ENCODE measurements around the gene LMO7. TPM values are rescaled to one million over a fixed set of nuclear protein-coding genes. Genes with fewer than 3 reads are reported as not detected.
A peak's percentile ranks its signal among the peaks of the same experiment; 100 is the strongest.

LMO7 gene
- total and polyA plus RNA-seq, 4 donors = 17.5 to 69.6 (median 38.2) TPM

GRCh38 chr13:75784003-75784402, 147.9 kb downstream of the LMO7 start:
- H3K27ac ChIP-seq (ENCODE audit: low read depth in 1 of 2, low read length in 2 of 2) = peak overlapping the region; percentile 1 to 57
- WGBS = 11% methylated on average over 3 of the region's 3 CpGs
- H3K4me1 ChIP-seq (ENCODE audit: control insufficient read depth in 4 of 4, insufficient read depth in 4 of 4, low read length in 3 of 4) = peaks cover 3 to 27% (median 24%) of the 10 kb centered on the region in 4 donors
- H3K9ac ChIP-seq (ENCODE audit: low read depth in 1 of 2, low read length in 2 of 2) = no peak overlapping the region
- TF ChIP-seq MAX (IDR thresholded peaks at IDR 0.05) = no peak
- no peak for TF ChIP-seq EGR1 (IDR thresholded peaks at IDR 0.05; ENCODE audit: low read depth in 2 of 2)
- H3K4me3 ChIP-seq (ENCODE audit: low read depth in 1 of 3, low read length in 3 of 3) = no peak overlapping the region
- no peak for DNase-seq (ENCODE audit: low spot score)
- no peaks in the 10 kb centered on the region for H3K9me3 ChIP-seq (ENCODE audit: control insufficient read depth in 4 of 4, low read length in 3 of 4)
- H3K27me3 ChIP-seq (ENCODE audit: control insufficient read depth in 4 of 4, insufficient read depth in 4 of 4, low read length in 3 of 4) = no peaks in the 10 kb centered on the region
- H3K36me3 ChIP-seq (ENCODE audit: control insufficient read depth in 4 of 4, insufficient read depth in 3 of 4, low read depth in 1 of 4, low read length in 3 of 4) = peaks cover 0 to 4% (median 1%) of the 10 kb centered on the region in 4 donors

- H3K9ac ChIP-seq (ENCODE audit: low read depth in 1 of 2, low read length in 2 of 2) = no peak overlapping the region
- H3K36me3 ChIP-seq (ENCODE audit: control insufficient read depth in 4 of 4, insufficient read depth in 3 of 4, low read depth in 1 of 4, low read length in 3 of 4) = peaks cover 0 to 2% (median 1%) of the 10 kb centered on the region in 4 donors
- H3K9me3 ChIP-seq (ENCODE audit: control insufficient read depth in 4 of 4, low read length in 3 of 4) = no peaks in the 10 kb centered on the region
- DNase-seq (ENCODE audit: low spot score) = no peak
- H3K27me3 ChIP-seq (ENCODE audit: control insufficient read depth in 4 of 4, insufficient read depth in 4 of 4, low read length in 3 of 4) = no peaks in the 10 kb centered on the region
- no peak overlapping the region for H3K4me3 ChIP-seq (ENCODE audit: low read depth in 1 of 3, low read length in 3 of 3)
- no peak for TF ChIP-seq CTCF (IDR thresholded peaks at IDR 0.05; ENCODE audit: low read depth, low read length, missing input control)
- TF ChIP-seq FOXA1 (IDR thresholded peaks at IDR 0.05) = no peak
- no peak for TF ChIP-seq TAF1 (conservative IDR thresholded peaks at IDR 0.05)
- no peak for TF ChIP-seq RXRA (IDR thresholded peaks at IDR 0.05)
- no peak for TF ChIP-seq RAD21 (IDR thresholded peaks at IDR 0.05)
- no peak for TF ChIP-seq ZBTB33 (IDR thresholded peaks at IDR 0.05)
- TF ChIP-seq GABPA (IDR thresholded peaks at IDR 0.05 in 1 of 2, conservative IDR thresholded peaks at IDR 0.05 in 1 of 2) = no peak
- no peak for TF ChIP-seq ATF3 (IDR thresholded peaks at IDR 0.05)
- TF ChIP-seq FOXA2 (IDR thresholded peaks at IDR 0.05) = no peak
- no peak for TF ChIP-seq MAX (IDR thresholded peaks at IDR 0.05)
- TF ChIP-seq JUND (IDR thresholded peaks at IDR 0.05) = no peak
- TF ChIP-seq EGR1 (IDR thresholded peaks at IDR 0.05; ENCODE audit: low read depth in 2 of 2) = no peak
- H3K4me1 ChIP-seq (ENCODE audit: control insufficient read depth in 4 of 4, insufficient read depth in 4 of 4, low read length in 3 of 4) = peaks cover 3 to 27% (median 25%) of the 10 kb centered on the region in 4 donors
- H3K27ac ChIP-seq (ENCODE audit: low read depth in 1 of 2, low read length in 2 of 2) = peak overlapping the region; percentile 46 to 47
Measured at GRCh38 chr13:75785130-75785529, 149.0 kb downstream of the LMO7 start.

- peaks cover 0 to 2% (median 0%) of the 10 kb centered on the region in 4 donors for H3K36me3 ChIP-seq (ENCODE audit: control insufficient read depth in 4 of 4, insufficient read depth in 3 of 4, low read depth in 1 of 4, low read length in 3 of 4)
- no peaks in the 10 kb centered on the region for H3K9me3 ChIP-seq (ENCODE audit: control insufficient read depth in 4 of 4, low read length in 3 of 4)
- no peak overlapping the region for H3K4me3 ChIP-seq (ENCODE audit: low read depth in 1 of 3, low read length in 3 of 3)
- no peak for DNase-seq (ENCODE audit: low spot score)
- 88% methylated on average over 7 of the region's 7 CpGs for WGBS
- H3K27me3 ChIP-seq (ENCODE audit: control insufficient read depth in 4 of 4, insufficient read depth in 4 of 4, low read length in 3 of 4) = no peaks in the 10 kb centered on the region
- no peak overlapping the region for H3K27ac ChIP-seq (ENCODE audit: low read depth in 1 of 2, low read length in 2 of 2)
- peaks cover 5 to 42% (median 36%) of the 10 kb centered on the region in 4 donors for H3K4me1 ChIP-seq (ENCODE audit: control insufficient read depth in 4 of 4, insufficient read depth in 4 of 4, low read length in 3 of 4)
- H3K9ac ChIP-seq (ENCODE audit: low read depth in 1 of 2, low read length in 2 of 2) = no peak overlapping the region
- TF ChIP-seq HNF4G (IDR thresholded peaks at IDR 0.05) = no peak
- no peak for TF ChIP-seq SP1 (IDR thresholded peaks at IDR 0.05)
- no peak for TF ChIP-seq JUND (IDR thresholded peaks at IDR 0.05)
- no peak for TF ChIP-seq ZBTB33 (IDR thresholded peaks at IDR 0.05)
- TF ChIP-seq ATF3 (IDR thresholded peaks at IDR 0.05) = no peak
- TF ChIP-seq GABPA (IDR thresholded peaks at IDR 0.05 in 1 of 2, conservative IDR thresholded peaks at IDR 0.05 in 1 of 2) = no peak
- no peak for TF ChIP-seq REST (IDR thresholded peaks at IDR 0.05)
- no peak for TF ChIP-seq NR2F2 (IDR thresholded peaks at IDR 0.05)
Measured at GRCh38 chr13:75787249-75787928, 151.3 kb downstream of the LMO7 start.
